Hepatocyte (in vitro differentiated cells): Measurements from ENCODE around the gene TLCD1. TPM values are rescaled to one million over a fixed set of nuclear protein-coding genes. Genes with fewer than 3 reads are reported as not detected.

Source experiments
- DNase-seq: peaks from one replicate; pipeline ENCODE4 v3.0.0-alpha.2; 2016; ENCODE audit warnings: low spot score
- H2AFZ ChIP-seq: fragments of 200-600 bp; sonication (generic); 2 replicates; pipeline ENCODE4 v1.6.0; 2016; ENCODE audit warnings: antibody characterized with exemption, mild to moderate bottlenecking
- H3K27ac ChIP-seq: fragments of 200-600 bp; sonication (generic); 2 replicates; pipeline ENCODE4 v1.5.1; 2016; ENCODE audit warnings: mild to moderate bottlenecking
- H3K27me3 ChIP-seq: fragments of 200-600 bp; sonication (generic); 2 replicates; pipeline ENCODE4 v1.6.1; 2016
- H3K36me3 ChIP-seq: fragments of 200-600 bp; sonication (generic); replicated peaks from 2 replicates; pipeline ENCODE4 v1.5.1; 2016; ENCODE audit warnings: low read depth; ENCODE audit not compliant: insufficient read depth
- H3K4me1 ChIP-seq: fragments of 200-600 bp; sonication (generic); 2 replicates; pipeline ENCODE4 v1.5.1; 2016; ENCODE audit warnings: mild to moderate bottlenecking, moderate library complexity; ENCODE audit not compliant: insufficient read depth
- H3K4me2 ChIP-seq: fragments of 200-600 bp; sonication (generic); 2 replicates; pipeline ENCODE4 v1.6.0; 2016
- H3K4me3 ChIP-seq: fragments of 200-600 bp; sonication (generic); 2 replicates; pipeline ENCODE4 v1.5.1; 2016; ENCODE audit warnings: mild to moderate bottlenecking
- H3K79me2 ChIP-seq: fragments of 200-600 bp; sonication (generic); 2 replicates; pipeline ENCODE4 v1.6.0; 2017; ENCODE audit warnings: mild to moderate bottlenecking
- H3K9me2 ChIP-seq: fragments of 200-600 bp; sonication (generic); replicated peaks from 2 replicates; pipeline ENCODE4 v1.6.0; 2017; ENCODE audit warnings: mild to moderate bottlenecking; ENCODE audit not compliant: insufficient read depth
- H3K9me3 ChIP-seq: fragments of 200-600 bp; sonication (generic); 2 replicates; pipeline ENCODE4 v1.5.1; 2016; ENCODE audit warnings: low read depth, mild to moderate bottlenecking
- H4K20me1 ChIP-seq: fragments of 200-600 bp; sonication (generic); 2 replicates; pipeline ENCODE4 v1.6.0; 2016; ENCODE audit warnings: mild to moderate bottlenecking; ENCODE audit not compliant: insufficient read depth, poor library complexity, severe bottlenecking
- CTCF ChIP-seq: fragments of 200-600 bp; sonication (generic); IDR thresholded peaks from 2 replicates; pipeline ENCODE4 v1.5.1; 2016; ENCODE audit warnings: antibody characterized with exemption, mild to moderate bottlenecking; ENCODE audit not compliant: poor library complexity
- EZH2 ChIP-seq: fragments of 200-600 bp; sonication (generic); IDR thresholded peaks from 2 replicates; pipeline ENCODE4 v1.6.1; 2016; ENCODE audit warnings: antibody characterized with exemption, mild to moderate bottlenecking, borderline replicate concordance
- EZH2phosphoT487 ChIP-seq: fragments of 200-600 bp; sonication (generic); IDR thresholded peaks from one replicate; pipeline ENCODE4 v1.6.1; 2018; ENCODE audit warnings: antibody characterized with exemption, mild to moderate bottlenecking, low read depth, moderate library complexity; ENCODE audit not compliant: unreplicated experiment, severe bottlenecking
- WGBS: methylation state at CpG from one replicate; pipeline ENCODE4 v1.1.6; 2016; ENCODE audit warnings: low lambda C conversion rate; ENCODE audit errors: missing lambda C conversion rate; 5-methylcytosine and 5-hydroxymethylcytosine counted together
- polyA plus RNA-seq: library from polyadenylated mRNA; unstranded; fragments of >200 nt; fragmentation: Nextera tagmentation; extraction: Ambion mirVana; gene quantifications from 2 replicates; pipeline ENCODE4 v1.2.1, GENCODE V29; 2016
- total RNA-seq: library from RNA; depleted of rRNA; stranded (reverse); fragments of >200 nt; gene quantifications from 2 replicates; pipeline ENCODE4 v1.2.3, GENCODE V29; 2014

Gene TLCD1
- total and polyA plus RNA-seq, 2 experiments from 2014 or later, result 12.5 to 23.4 TPM

DNA sequence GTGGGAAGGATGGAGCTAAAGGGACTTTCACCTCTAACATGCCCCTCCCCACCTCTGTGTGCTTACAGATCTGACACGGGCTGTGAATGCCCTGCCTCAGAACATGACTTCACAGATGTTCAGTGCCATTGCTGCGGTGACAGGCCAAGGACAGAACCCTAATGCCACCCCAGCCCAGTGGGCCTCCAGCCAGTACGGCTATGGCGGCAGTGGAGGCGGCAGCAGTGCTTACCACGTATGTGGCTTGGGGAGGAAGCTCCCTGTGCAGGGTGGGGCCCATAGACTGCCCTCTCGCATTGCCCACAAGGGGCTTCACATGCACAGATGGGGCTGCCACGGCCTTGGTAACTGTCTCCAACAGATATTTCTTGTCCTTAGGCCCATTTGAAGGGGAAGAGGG lies 25.8 kb downstream of the TLCD1 start:
- 92% methylated on average over 8 of the region's 8 CpGs for WGBS

GRCh38 chr17:28698253-28698941 lies 27.6 kb downstream of the TLCD1 start:
- Histone ChIP-seq H3K4me3 (no peak overlapping the region), H3K4me1 (peaks cover 28% of the 10 kb centered on the region), H3K36me3 (no peaks in the 10 kb centered on the region), H4K20me1 (no peaks in the 10 kb centered on the region), H3K4me2 (peak overlapping the region; percentile 52), H3K9me3 (no peaks in the 10 kb centered on the region), H3K27me3 (no peaks in the 10 kb centered on the region), H3K79me2 (no peaks in the 10 kb centered on the region), H3K27ac (peak overlapping the region; percentile 91), H3K9me2 (no peaks in the 10 kb centered on the region), H2AFZ (no peak overlapping the region)
- WGBS, result 51% methylated on average over 6 of the region's 6 CpGs
- peak; percentile 89 for DNase-seq
- TF ChIP-seq EZH2 (no peak), EZH2phosphoT487 (no peak), CTCF (no peak)

More for the DNA sequence above, 25.8 kb downstream of the TLCD1 start:
- DNase-seq, result no peak
- H3K9me3 ChIP-seq, result no peaks in the 10 kb centered on the region
- H3K27me3 ChIP-seq, result no peaks in the 10 kb centered on the region
- no peaks in the 10 kb centered on the region for H3K9me2 ChIP-seq
- H2AFZ ChIP-seq, result no peak overlapping the region
- H3K27ac ChIP-seq, result no peak overlapping the region
- H3K4me1 ChIP-seq, result peaks cover 28% of the 10 kb centered on the region
- no peak overlapping the region for H3K4me2 ChIP-seq
- TF ChIP-seq EZH2phosphoT487 (no peak), CTCF (no peak), EZH2 (no peak)
- H4K20me1 ChIP-seq, result no peaks in the 10 kb centered on the region
- no peaks in the 10 kb centered on the region for H3K79me2 ChIP-seq
- H3K4me3 ChIP-seq, result no peak overlapping the region
- H3K36me3 ChIP-seq, result no peaks in the 10 kb centered on the region

- Histone ChIP-seq H3K36me3 (no peaks in the 10 kb centered on the region), H3K27ac (no peak overlapping the region), H3K4me2 (no peak overlapping the region), H3K9me3 (no peaks in the 10 kb centered on the region), H3K27me3 (no peaks in the 10 kb centered on the region), H3K9me2 (no peaks in the 10 kb centered on the region), H2AFZ (no peak overlapping the region), H3K4me3 (no peak overlapping the region), H3K79me2 (no peaks in the 10 kb centered on the region), H4K20me1 (no peaks in the 10 kb centered on the region), H3K4me1 (peaks cover 17% of the 10 kb centered on the region)
- TF ChIP-seq EZH2 (no peak), EZH2phosphoT487 (no peak), CTCF (no peak)
- no peak for DNase-seq
- WGBS, result 96% methylated on average over 1 of the region's 1 CpG
Observed at GRCh38 chr17:28693869-28694268, 32.2 kb downstream of the TLCD1 start.

DNA sequence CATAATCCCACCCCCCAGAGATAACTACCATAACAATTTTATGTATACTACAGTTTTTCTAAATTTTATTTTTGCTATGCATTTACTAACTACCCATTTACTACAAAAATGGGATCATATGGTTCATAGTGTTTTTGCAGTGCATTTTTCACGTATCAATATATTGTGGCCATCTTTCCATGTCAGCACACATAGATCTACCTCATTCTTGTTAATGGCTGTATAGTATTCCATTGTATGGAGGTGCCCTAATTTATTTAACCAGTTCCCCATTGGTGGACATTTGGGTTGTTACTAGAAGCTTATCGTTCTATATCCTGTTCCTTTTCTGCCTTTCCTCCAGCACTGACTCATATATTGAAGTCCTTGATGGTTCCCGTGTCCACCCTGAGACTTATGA lies 37.0 kb downstream of the TLCD1 start:
- no peak overlapping the region for H2AFZ ChIP-seq
- no peaks in the 10 kb centered on the region for H3K27me3 ChIP-seq
- H3K4me3 ChIP-seq, result no peak overlapping the region
- H3K4me1 ChIP-seq, result no peaks in the 10 kb centered on the region
- TF ChIP-seq EZH2phosphoT487 (no peak), CTCF (no peak), EZH2 (no peak)
- H3K9me3 ChIP-seq, result no peaks in the 10 kb centered on the region
- no peaks in the 10 kb centered on the region for H3K36me3 ChIP-seq
- DNase-seq, result no peak
- H3K9me2 ChIP-seq, result no peaks in the 10 kb centered on the region
- no peaks in the 10 kb centered on the region for H4K20me1 ChIP-seq
- H3K79me2 ChIP-seq, result no peaks in the 10 kb centered on the region
- 97% methylated on average over 3 of the region's 3 CpGs for WGBS
- H3K4me2 ChIP-seq, result no peak overlapping the region
- no peak overlapping the region for H3K27ac ChIP-seq
